Vagina (tissue), 2 donors: Measurements from ENCODE around the gene CDK5R2.

Source experiments
- CTCF ChIP-seq, 3 experiments: fragments of 450-650 bp in 2 of 3; fragments of 200-600 bp in 1 of 3; sonication (generic) in 1 of 3; IDR thresholded peaks; one replicate each; pipeline ENCODE4 v1.5.1; 2017 to 2019; ENCODE audit warnings: antibody characterized with exemption in 3 of 3, mild to moderate bottlenecking in 2 of 3, moderate library complexity in 2 of 3
- POLR2A ChIP-seq, 2 donors: fragments of 450-650 bp; IDR thresholded peaks; one replicate each; pipeline ENCODE4 v1.6.1; 2017; ENCODE audit warnings: antibody characterized with exemption in 2 of 2, mild to moderate bottlenecking in 2 of 2, moderate library complexity in 2 of 2

- TF ChIP-seq CTCF (IDR thresholded peaks at IDR 0.05) (no peak), POLR2A (IDR thresholded peaks at IDR 0.05) (no peak)
These were observed 1.8 kb upstream of the CDK5R2 start for GRCh38 chr2:218957671-218958070.
